ENCODE measurements around the gene ADORA1.
A peak's percentile ranks its signal among the peaks of the same experiment; 100 is the strongest.

ADORA1 gene

DNA sequence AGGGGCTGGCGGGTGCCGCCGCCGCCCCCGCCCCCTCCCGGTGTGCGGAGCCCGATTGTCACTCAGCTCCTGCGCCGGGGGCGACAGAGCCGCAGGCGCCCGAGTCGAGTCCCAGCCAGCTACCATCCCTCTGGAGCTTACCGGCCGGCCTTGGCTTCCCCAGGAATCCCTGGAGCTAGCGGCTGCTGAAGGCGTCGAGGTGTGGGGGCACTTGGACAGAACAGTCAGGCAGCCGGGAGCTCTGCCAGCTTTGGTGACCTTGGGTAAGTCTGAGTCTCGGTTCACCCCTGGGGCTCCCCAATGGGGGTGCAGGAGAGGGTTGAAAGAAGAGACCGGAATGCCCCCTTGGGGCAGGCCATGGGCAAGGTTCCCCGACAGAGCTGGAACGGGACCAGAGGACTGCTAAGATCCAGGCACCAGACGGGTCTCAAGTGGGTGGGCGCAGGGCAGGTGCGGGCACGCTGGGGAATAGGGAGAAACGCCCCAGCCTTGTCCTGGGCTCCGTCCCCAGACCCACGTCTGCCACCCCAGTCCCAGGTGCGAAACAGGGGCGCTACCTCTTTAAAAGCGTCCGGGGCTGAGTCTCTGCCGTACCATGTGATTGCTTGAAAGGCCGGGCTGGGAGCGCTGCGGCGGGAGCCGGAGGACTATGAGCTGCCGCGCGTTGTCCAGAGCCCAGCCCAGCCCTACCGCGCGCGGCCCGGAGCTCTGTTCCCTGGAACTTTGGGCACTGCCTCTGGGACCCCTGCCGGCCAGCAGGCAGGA, at the start of gene ADORA1:
Gene ADORA1, plus strand, starts transcription at position 61 of the 765 bp plus-strand sequence. CDS start 1,116 bp downstream, outside the sequence.
- DNase-seq (ENCODE audit: low spot score) = no peak

DNA sequence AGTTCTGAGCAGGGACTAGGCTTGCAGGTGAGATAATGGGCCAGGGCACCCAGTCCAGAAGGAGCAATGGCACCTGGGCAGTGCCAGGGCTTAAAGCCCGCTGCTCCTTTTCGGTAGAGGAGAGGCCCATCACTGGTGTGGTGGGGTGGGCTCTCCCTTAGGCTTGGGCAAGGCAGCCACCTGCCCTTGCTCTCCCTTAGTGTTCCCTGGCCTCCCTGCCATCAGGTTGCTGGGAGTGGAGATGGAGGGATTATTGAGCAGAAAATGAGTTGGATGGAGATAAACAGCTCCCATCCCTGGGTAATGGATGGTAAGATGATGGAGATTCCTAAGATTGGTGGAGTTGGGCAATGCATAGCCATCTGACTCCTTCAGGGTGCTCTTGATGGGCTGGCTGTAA, 49.6 kb upstream of the ADORA1 start:
- no peak for DNase-seq (ENCODE audit: low spot score)

DNA sequence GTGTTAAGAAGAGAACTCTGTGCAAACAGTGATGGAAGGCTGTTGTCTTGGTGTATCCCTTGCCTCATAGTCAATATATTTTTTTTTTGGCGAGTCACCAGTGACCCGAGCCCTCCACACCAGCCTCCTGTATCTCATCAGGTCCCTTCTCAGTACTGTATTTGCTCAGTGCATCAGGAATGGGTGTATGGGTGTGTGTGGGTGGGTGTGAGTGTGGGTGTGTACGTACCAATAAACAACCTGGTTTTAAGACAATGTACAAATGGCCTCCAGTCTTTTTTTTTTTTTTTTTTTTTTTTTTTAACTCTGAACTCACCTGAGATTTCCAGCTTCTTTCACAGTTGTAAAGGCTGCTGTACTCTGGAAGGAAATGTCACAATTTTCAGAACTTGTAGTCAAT, 49.0 kb upstream of the ADORA1 start:
- DNase-seq (ENCODE audit: low spot score) = no peak

DNA sequence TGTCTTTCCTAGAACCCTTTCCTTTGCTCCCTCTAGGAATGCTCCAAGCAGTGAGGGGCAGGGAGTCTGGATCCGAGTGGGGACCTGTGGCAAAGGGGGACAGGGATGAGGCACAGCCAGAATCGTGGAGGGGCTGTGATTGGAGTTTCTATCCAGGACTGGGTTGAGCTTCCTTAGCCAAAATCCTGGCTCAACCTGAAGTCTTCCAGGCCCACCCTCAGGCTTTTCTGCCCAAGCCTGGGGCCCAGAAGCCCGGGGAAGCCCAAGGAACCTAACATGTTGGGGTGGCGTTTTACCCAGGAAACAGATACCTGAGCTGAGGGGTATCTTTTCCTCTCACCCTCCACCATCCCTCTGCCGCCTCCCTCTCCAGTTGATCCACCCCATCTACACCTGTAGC, 47.1 kb upstream of the ADORA1 start:
- DNase-seq (ENCODE audit: low spot score) = no peak

DNA sequence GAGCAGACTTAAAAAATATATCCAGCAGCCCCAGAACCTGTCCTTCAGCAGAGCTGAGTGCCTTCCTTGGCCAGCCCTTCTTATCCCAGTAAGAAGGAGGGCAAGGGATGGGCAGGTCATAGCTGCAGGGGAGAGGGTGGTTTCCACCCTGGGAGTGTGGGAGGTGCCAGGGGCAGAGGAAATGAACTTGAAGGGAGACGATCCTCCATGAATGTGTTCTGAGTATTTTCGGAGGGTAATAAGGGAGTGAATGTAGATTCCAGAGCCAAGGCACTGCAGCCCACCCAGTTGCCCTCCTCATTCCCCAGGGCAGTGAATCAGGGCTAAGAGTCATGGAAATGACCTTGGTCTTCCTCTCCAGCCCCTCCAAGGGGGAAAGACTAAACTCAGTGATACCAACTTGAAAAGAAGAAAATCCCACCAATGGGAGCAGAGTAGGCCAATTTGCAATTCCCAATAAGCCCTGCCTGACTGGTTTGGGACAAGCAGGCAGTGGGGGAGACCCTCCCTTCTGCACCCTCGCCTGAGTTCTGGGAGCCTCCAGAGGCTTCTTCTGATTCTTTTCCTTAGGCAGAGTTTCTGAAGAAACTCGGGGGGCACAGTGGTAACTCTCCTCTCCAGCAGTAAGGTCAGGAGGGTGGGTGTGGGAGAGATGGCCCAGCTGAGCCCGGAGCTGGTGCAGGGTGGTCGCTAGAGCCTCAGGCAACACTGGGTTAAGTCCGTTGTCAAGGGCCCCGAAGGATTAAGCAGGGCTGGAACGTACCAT, 45.9 kb upstream of the ADORA1 start:
- no peak for DNase-seq (ENCODE audit: low spot score)

DNA sequence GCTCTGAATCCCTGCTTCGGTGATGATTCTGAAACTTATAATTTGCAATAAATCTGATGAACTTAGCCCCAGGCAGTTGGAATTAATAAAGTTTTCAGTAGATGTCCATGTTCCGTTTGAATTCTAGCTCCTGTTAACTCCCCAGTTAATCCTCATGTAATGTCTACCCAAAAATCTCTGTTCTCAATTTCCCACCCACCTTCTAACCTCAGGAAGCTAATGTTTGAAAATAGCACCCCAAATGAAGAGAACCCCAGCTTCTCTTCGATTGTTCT, 45.4 kb upstream of the ADORA1 start:
- DNase-seq (ENCODE audit: low spot score) = no peak

DNA sequence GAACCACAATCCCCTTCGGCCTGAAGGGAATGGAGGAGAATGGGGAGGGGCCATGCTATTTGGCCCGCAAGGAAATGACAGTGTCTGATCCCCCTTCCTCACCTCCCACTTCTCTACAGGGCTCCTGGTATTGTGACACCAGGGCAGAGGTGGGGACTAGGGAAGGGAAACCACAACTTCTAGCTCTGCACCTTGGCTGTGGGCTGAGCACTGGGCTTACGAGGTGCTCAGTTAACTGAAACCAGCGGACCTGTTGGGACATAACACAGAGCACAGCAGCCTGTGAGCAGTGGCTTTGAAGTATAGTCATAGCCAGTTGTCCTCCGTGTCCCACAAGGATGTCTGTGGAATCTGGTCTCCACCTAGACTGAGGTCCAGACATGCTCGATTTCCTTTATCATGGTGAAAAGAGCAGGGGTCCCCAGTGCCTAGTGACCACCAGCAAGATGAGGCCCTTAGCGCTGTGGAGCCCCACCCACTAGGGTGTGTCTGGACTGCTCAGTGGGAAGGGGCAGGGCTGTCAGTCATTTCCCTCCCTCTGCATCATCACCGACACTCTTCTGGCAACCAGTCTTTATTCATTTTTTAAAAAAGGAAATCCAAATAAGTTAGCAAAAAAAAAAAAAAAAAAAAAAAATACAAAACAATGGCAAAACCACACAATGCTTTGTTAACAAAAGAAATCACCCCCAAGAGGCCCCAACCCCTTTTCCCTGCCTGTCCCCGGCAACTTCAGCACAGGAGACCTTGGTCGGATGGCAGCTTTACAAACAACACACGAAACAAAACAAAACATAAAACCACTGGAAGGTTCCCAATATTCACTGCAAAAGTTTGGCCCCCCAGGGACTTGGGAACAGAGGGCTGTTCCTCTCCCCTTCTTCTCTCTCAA, 44.7 kb upstream of the ADORA1 start:
- DNase-seq (ENCODE audit: low spot score) = no peak

DNA sequence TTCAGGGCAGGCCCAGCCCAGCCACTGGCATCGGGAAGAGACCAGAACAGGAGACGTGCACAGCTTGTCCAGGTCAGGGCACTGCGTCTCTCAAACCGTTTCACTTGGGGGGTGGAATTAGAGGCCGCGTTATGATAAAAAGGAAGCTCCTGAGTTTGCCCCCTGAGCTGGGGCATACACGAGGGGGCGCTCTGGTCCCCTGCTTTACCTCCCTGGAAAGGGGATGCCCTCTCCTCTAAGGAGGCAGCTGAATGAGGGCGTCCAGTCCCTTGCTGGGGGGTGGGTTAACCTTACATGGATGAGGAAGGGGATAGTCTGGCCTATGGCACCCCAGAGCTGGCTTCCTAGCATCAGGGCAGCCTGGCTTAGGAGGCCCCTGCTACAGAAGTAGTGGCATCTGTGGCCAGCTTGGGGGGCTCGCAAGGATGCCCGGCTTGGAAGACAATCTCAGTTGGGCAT, 44.0 kb upstream of the ADORA1 start:
- DNase-seq (ENCODE audit: low spot score) = peak; percentile 8

DNA sequence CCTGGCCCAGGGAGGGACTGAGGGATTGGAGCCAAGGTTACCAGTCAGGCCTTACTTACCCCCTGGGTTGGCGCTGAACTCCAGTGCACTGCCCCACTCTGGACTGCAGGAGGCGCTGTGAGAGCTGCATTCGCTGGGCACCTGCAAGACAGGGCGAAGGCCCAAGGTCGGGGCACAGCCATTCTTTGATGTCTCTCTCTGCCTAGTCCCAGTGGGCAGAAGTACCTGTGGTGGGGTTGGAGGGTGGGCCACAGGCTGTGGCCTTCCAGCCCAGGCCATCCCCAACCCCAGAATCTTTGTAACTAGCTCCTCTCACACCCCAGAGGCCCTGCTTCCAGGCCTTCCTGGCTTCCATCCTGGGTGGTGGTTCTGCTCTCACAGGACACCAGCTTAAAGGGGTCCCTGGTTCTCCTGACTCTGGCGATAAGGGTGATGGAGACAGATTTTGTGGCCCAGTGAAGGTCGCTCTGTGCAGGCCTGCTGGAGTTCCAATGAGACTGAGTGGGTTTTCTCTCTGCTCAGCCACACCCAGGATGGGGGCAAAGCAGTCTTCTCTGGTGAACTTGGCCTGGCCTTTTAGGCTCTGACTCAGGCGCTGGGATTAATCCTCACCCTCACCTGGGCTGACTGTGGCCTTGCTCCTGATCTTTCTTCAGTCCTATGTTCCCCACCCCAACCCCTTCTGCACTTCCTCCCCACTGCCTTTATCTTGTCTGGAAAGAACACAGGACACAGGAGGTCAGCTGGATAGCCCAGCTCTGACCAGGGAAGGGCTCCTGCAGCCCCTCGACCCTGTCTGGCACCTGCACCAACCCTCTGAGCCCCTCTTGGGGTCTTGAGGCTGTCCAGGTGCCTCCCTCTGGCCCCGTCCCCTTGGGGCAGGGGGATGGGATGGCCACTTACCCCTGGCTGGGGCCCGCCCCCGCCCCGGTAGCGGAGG, 42.7 kb upstream of the ADORA1 start:
- peak; percentile 63 for DNase-seq (ENCODE audit: low spot score)

DNA sequence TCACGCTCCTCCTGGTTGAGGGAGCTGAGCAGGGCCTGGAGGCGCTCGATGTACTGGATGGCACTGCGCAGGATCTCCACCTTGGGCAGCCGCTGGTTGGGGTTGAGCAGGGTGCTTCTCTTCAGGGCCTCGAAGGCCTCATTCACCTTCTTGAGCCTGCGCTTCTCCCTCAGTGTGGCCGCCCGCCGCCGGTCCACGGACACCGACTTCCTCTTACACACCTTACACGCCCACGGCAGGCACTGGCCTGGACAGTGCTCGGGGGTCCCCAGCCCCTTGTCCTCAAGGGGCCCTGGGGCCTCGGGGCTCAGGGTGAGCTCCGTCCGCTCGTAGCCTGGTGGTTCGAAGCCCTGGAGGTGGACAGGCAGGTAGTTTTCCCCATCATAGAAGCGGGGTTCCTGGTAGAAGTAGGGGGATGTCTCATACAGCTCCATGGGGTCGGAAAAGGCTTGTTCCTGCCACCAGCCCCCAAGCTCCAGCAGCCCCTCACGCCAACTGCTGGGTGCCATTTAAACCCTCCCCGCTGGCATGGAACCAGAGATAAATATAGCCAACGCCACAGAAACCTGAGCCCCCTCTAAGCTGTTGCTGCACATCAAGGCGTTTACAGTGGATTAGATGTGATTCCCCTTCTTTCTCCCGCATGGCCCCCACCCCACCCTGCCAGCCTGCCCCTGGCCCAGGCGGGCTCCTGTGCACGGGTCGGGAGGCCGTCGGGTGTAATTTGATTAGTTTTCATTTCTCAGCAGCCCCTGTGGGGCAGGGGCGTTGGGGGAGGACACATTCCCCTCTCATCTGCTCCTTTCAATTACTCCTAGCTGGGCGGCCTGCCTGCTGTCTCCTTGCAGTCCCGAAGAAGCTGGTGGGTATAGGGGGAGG, 41.8 kb upstream of the ADORA1 start, which contains the start of gene MYOG:
Gene MYOG, minus strand, starts transcription at position 485 of the 879 bp plus-strand sequence. Its CDS starts 51 bp downstream, at position 434.
- no peak for DNase-seq (ENCODE audit: low spot score)

DNA sequence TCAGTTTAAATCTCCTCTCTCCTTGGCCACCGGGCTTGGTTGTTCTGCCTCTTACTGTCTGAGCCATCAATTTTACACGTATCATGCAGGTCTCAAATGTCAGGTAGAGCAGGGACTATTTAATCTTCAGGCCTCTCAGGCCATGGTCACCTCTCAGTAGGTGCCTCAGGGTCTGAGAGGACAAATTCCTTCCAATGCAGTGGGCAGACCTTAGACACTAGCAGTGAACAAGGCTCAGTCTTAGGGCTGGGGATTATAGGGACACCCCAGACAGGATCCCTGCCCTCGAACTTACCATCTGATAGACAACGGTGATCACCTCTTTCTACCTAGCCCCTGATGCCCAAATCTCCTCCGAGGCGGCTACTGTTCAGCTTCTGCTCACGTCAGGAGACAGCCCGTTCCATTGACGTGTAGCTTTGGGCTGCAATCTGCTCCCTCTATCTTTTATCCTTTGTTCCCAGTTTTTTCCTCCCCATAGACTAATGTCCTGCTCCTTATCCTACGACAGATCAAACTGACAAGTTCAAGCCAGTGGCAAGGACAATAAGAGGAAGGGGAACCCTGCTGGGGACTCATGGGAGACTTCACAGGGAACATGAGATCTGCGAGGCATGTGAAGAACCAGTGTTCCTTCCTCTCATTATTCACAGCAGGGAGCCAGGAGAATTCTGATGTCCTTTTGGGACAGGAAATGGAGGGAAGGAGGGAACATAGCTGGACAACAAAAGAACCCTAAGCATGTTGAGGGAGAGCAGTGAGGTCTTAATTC, 40.3 kb upstream of the ADORA1 start:
- DNase-seq (ENCODE audit: low spot score) = no peak

DNA sequence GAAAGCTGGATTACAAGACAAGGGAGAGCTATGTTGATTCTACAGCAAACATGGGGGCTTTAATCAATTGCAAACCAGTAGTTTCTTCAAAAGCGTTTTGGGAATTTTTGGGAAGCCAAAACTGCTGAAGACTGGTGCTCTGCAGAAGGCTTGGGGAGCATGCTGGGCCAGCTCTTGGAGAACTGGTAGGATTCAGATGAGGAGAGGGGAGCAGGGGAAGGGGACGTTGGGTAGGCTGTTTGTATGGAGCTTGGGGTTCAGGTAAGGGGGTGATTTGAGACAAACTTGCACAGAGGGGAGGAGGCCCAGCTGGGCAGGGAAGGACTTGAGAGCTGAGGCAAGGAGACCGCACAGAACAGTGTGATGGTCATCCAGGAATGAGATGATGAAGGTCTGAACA, 39.1 kb upstream of the ADORA1 start:
- no peak for DNase-seq (ENCODE audit: low spot score)

DNA sequence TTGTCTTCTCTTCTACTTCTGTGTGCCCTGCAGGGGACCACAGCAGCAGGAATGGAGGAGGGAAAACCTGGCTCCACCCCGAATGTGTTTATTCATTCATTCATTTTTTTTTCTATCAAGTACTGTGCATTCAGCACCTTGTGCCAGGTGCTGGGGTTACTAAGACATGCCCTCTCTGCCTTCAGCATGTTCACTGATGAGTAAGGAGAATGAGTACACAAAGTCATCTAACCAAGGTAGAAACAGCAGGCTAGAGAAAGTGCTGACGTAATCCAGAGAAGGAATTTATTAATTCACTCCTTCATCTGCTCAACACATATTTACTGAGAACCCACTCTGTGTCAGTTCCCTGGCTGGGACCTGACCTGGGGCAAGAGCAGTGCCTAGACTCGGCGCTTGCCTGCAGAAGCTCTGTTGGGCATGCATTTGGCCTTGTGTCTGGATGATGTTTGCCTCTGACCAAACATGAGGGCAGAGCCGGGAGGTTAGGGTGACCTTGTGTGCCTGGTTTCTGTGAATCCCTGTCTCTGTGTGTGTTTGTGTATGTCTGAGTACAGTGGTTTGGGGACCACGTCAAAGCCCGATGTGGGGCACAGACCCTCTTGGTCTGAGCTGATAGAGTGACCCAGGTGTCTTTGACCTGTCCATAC, 38.4 kb upstream of the ADORA1 start:
- no peak for DNase-seq (ENCODE audit: low spot score)

DNA sequence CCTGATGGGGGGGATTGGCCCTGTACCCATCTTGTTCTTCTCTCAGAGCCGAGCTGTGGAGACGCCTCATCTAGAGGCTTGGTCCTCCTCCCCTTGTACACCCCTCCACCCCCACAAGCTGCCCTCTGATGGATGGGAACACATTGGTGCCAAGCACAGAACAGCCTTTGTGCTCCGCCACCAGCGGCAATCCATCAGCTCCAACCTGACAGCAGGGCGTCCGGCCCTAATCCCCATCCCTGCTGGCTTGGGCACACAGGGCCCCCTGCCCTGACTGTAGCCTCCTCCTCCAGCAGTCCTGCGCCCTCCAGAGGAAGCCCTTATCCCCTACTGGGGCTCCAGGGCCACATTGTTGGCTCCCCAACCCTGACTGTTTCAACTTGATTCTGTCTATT, 37.9 kb upstream of the ADORA1 start:
- DNase-seq (ENCODE audit: low spot score) = no peak

DNA sequence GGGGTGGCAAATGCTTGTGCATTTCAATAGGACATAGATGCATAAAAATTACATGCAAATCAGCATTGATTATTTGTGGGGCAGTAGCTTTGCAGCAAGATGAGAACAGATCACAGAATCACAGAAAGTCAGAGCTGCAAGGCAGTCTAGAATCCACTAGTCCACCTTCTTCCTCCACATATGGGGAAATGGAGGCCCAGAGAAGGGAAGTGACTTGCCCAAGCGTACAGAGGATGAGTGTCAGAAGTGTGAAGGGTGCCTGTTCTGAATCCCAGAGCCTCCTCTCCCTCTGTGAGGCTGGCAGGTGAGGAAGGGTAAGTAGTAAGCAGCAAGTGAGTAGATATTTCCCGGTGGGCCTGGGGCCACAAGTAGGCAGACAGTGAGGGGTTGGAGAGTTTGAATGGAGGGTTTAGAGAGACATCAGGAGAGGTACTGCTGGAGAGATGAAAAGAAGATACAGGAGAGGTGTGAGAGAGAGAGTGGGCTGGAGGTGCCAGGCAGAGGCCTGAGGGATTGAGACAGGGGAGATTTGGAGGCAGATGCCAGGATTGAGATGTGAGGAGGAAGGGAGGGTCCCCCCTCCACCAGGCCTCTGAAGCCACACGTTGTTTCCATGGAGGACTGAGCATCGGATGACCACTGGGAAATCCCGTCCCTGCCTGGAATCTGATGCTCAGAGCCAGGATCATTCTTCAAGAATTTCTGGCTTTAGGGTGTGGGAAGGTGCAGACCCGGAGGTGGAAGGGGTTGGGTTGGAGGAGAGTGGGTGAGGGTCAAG, 36.9 kb upstream of the ADORA1 start:
- DNase-seq (ENCODE audit: low spot score) = no peak

DNA sequence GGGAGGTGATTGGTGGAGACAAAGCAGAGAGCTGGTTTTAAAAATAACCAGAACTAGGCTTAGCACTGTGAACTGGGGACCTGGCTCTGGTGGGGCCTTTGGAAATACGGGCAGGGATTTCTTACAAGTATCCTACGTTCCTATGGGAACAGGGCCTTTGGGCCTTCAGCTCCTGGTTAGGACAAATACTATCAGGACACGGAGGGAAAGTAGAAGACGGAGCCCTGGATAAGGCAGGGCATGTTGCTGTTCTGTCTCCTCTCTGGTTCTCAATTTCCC, 36.4 kb upstream of the ADORA1 start:
- no peak for DNase-seq (ENCODE audit: low spot score)

DNA sequence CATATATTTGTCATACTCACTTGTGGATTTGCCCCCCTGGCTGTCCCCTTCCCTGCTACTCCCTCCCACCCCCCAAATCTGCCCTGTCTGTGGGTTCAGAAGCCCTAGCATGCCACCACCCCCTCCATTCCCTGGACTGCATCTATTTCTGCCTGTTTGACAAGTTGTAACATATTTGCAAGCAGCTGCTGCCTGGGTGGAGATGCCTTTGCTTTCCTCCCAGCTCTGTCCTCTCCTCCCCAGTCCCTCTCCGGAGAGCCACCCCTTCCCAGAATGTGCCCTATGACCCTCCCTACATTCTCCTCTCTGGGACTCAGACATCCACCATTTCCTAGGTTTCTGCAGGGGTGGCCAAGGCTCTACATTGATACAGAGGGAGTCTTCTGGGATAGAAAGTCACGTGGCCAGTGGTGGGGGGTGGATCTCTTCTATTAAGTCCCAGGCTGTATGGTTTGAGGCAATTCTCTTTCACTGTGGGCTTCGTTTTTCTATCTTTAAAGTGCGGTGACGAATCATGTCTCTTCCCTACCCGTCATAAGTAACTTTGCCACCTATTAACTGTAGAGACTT, 35.7 kb upstream of the ADORA1 start:
- DNase-seq (ENCODE audit: low spot score) = no peak

DNA sequence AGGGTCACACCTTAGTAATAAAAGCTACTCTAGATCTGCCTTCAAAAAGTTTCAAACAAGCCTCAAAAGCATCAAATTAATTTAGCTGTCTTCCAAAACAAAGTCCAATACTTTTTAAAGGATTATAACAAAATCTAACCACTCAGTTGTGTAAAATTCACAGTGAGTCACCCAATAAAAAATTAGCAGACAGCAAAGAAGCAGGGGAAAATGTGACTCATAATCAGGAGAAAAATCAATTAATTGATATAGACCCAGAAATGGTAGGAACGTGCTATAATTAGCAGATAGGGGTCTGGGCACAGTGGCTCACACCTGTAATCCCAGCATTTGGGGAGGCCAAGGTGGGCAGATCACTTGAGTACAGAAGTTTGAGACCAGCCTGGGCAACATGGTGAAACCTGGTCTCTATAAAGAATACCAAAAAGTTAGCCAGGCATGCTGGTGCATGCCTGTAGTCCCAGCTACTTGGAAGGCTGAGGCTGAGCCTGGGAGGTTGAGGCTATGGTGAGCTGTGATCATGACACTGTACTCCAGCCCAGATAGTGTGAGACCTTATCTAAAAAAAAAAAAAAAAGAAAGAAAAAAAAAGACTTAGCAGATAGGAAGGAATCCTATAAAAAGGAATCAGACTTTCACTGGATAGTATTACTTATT, 33.6 kb upstream of the ADORA1 start:
- no peak for DNase-seq (ENCODE audit: low spot score)
